Ascending aorta (tissue), 2 donors: Measurements from ENCODE around the gene RGS9. TPM values are rescaled to one million over a fixed set of nuclear protein-coding genes. Genes with fewer than 3 reads are reported as not detected.
A peak's percentile ranks its signal among the peaks of the same experiment; 100 is the strongest.
"Not testable (repeated sequence)": the region's sequence is repeated elsewhere in the genome, so short reads cannot be mapped to it uniquely, and the experiment has no call there.

Experiments used
- DNase-seq, 2 donors: peaks; one replicate each; pipeline ENCODE4 v3.0.0-alpha.2; 2019; ENCODE audit warnings: low spot score in 2 of 2
- H3K27ac ChIP-seq, 2 donors: fragments of 200-600 bp; sonication (generic); one replicate each; pipeline ENCODE4 v1.5.1; 2016 to 2017; ENCODE audit warnings: mild to moderate bottlenecking in 1 of 2
- H3K27me3 ChIP-seq: fragments of 200-600 bp; sonication (generic); one replicate; pipeline ENCODE4 v1.5.1; 2017
- H3K36me3 ChIP-seq, 2 donors: fragments of 200-600 bp; sonication (generic); one replicate each; pipeline ENCODE4 v1.5.1; 2016
- H3K4me1 ChIP-seq, 2 donors: fragments of 200-600 bp; sonication (generic); one replicate each; pipeline ENCODE4 v1.5.1; 2016 to 2017; ENCODE audit warnings: mild to moderate bottlenecking in 1 of 2
- H3K4me3 ChIP-seq, 2 donors: fragments of 200-600 bp; sonication (generic); one replicate each; pipeline ENCODE4 v1.5.1; 2016 to 2017; ENCODE audit warnings: mild to moderate bottlenecking in 1 of 2
- H3K9me3 ChIP-seq, 2 donors: fragments of 200-600 bp; sonication (generic); one replicate each; pipeline ENCODE4 v1.5.1; 2016
- CTCF ChIP-seq, 3 experiments: fragments of 200-600 bp in 2 of 3; fragments of 450-650 bp in 1 of 3; sonication (generic) in 2 of 3; IDR thresholded peaks; one replicate each; pipeline ENCODE4 v1.5.1; 2016 to 2019; ENCODE audit warnings: antibody characterized with exemption in 3 of 3, mild to moderate bottlenecking in 1 of 3, moderate library complexity in 1 of 3
- intact Hi-C: fragments of 100-400 bp; cut with DNase I; formaldehyde crosslinking; loops from one replicate; pipeline ENCODE4 v1.15.1; 2023
- total RNA-seq: library from RNA; depleted of rRNA; stranded (reverse); fragments of >200 nt; gene quantifications from one replicate; pipeline ENCODE4 v1.1.0, GENCODE V29; 2016

RGS9 gene
- total RNA-seq, 1 donor from 2014 or later, result 0.21 TPM

- H3K9me3 ChIP-seq, result no peaks in the 10 kb centered on the region
- no peak for DNase-seq
- no peaks in the 10 kb centered on the region for H3K27me3 ChIP-seq
- intact Hi-C loops, result no loop called here
- no peak overlapping the region for H3K27ac ChIP-seq
- no peak overlapping the region for H3K4me3 ChIP-seq
- TF ChIP-seq CTCF (IDR thresholded peaks at IDR 0.05), result no peak
- no peaks in the 10 kb centered on the region for H3K4me1 ChIP-seq
- no peaks in the 10 kb centered on the region for H3K36me3 ChIP-seq
Observed at GRCh38 chr17:65095465-65095864, 41.7 kb upstream of the RGS9 start.

- DNase-seq, H3K4me3 ChIP-seq, H3K27ac ChIP-seq, H3K27me3 ChIP-seq, H3K9me3 ChIP-seq, H3K4me1 ChIP-seq, intact Hi-C loops, H3K36me3 ChIP-seq: not testable (repeated sequence)
Observed at GRCh38 chr17:65096382-65096781, 40.8 kb upstream of the RGS9 start.

- no peak overlapping the region for H3K27ac ChIP-seq
- H3K9me3 ChIP-seq, result no peaks in the 10 kb centered on the region
- no peak for DNase-seq
- H3K4me3 ChIP-seq, result no peak overlapping the region
- H3K36me3 ChIP-seq, result no peaks in the 10 kb centered on the region
- peaks cover 0 to 4% of the 10 kb centered on the region in 2 donors for H3K4me1 ChIP-seq
- TF ChIP-seq CTCF (IDR thresholded peaks at IDR 0.05), result no peak
- intact Hi-C loops, result no loop called here
- H3K27me3 ChIP-seq, result no peaks in the 10 kb centered on the region
Observed at GRCh38 chr17:65097110-65097509, 40.1 kb upstream of the RGS9 start.

GRCh38 chr17:65099475-65099874 lies 37.7 kb upstream of the RGS9 start:
- no peak overlapping the region for H3K27ac ChIP-seq
- no peaks in the 10 kb centered on the region for H3K27me3 ChIP-seq
- peaks cover 0 to 4% of the 10 kb centered on the region in 2 donors for H3K4me1 ChIP-seq
- no peak for DNase-seq
- TF ChIP-seq CTCF (IDR thresholded peaks at IDR 0.05), result no peak
- intact Hi-C loops, result no loop called here
- H3K9me3 ChIP-seq, result no peaks in the 10 kb centered on the region
- H3K36me3 ChIP-seq, result no peaks in the 10 kb centered on the region
- no peak overlapping the region for H3K4me3 ChIP-seq

GRCh38 chr17:65099941-65100315 lies 37.2 kb upstream of the RGS9 start:
- Histone ChIP-seq H3K36me3 (no peaks in the 10 kb centered on the region), H3K9me3 (no peaks in the 10 kb centered on the region), H3K4me1 (peaks cover 0 to 4% of the 10 kb centered on the region in 2 donors), H3K4me3 (peak overlapping the region; percentile 55 to 64), H3K27me3 (no peaks in the 10 kb centered on the region), H3K27ac (peak overlapping the region; percentile 51 to 58)
- DNase-seq, result peak in 1 of 2 donors; percentile 70
- intact Hi-C loops, result loop anchor here (1.0 to 5.0 kb wide), 3 partner anchors 37 to 123 kb away; partner anchors contain the start of genes GNA13 and RGS9
- TF ChIP-seq CTCF (IDR thresholded peaks at IDR 0.05), result no peak

- intact Hi-C loops, result loop anchor here (1.0 to 5.0 kb wide), 3 partner anchors 37 to 123 kb away; partner anchors contain the start of genes GNA13 and RGS9
- peaks cover 0 to 4% of the 10 kb centered on the region in 2 donors for H3K4me1 ChIP-seq
Observed at GRCh38 chr17:65100316-65101140, 36.6 kb upstream of the RGS9 start.

More at GRCh38 chr17:65100316-65101140, 36.6 kb upstream of the RGS9 start:
- Histone ChIP-seq H3K27ac (peak overlapping the region; percentile 51 to 58), H3K9me3 (no peaks in the 10 kb centered on the region), H3K36me3 (no peaks in the 10 kb centered on the region), H3K4me3 (peak overlapping the region; percentile 55 to 64), H3K27me3 (no peaks in the 10 kb centered on the region)
- peak; percentile 21 to 92 for DNase-seq
- peak; percentile 89 to 99 (median 95) for TF ChIP-seq CTCF (IDR thresholded peaks at IDR 0.05)
